SW480 (cell line): ENCODE measurements around the gene MRPL2.
"Not testable (repeated sequence)": the region's sequence is repeated elsewhere in the genome, so short reads cannot be mapped to it uniquely, and the experiment has no call there.

Experiments
- DNase-seq: peaks from one replicate; pipeline ENCODE4 v3.0.0-alpha.2; 2016; ENCODE audit warnings: low spot score

The MRPL2 gene

DNA sequence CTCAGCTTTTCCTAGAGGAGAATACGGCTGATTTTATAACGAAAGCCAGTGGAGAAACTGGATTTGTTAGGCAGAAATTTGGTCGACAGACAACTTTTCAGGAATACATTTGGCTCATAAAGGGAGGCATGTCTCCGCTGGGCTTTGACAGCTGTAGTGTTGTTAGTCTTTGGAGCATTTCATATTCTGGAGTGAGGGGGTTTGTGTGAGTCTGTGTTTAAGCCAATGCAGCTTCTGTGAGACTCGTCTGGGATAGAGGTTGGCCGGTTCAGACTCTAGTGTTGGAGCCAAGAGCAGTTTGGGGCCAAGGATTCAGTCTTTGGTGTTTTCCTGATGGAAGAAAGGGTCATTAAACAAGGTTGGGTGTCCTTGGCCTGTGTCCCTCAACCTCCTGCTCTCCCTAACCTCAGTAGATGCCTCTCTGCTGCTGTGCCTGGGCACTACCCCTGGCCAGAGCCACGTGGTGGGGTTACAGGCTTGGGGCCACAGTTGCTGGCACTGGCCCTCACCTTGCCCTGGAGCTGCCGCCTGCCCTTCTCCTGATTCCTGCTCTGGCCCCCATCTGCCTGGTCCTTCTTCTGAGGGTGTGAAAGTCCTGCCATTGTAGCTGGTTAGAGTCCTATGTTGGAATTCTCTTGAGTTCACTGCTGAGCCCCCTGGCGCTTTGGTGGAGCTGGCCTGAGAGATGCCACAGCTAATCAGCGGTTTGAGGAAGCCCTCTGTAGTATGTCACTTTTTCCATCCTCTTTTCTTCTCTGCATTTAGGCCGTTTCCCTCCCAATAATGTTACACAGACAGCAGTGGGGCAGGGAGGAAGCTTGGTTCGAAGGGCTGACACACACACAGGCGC lies 23.8 kb upstream of the MRPL2 start:
- no peak for DNase-seq

DNA sequence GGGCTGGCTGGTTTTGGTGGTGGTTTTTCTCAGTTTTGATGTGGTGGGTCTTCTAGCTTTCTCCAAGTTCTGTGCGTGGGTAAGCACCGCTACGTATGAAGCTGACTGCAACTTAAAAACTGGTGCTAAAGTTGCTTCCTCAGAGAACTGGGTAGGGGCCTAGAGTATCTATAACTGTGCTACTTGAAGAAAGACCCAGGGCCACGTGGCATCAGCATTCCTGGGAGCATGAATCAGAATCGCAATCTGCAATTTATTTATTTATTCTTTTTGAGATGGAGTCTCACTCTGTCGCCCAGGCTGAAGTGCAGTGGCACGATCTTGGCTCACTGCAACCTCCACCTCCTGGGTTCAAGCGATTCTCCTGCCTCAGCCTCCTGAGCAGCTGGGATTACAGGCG lies 22.7 kb upstream of the MRPL2 start:
- not testable (repeated sequence) for DNase-seq

DNA sequence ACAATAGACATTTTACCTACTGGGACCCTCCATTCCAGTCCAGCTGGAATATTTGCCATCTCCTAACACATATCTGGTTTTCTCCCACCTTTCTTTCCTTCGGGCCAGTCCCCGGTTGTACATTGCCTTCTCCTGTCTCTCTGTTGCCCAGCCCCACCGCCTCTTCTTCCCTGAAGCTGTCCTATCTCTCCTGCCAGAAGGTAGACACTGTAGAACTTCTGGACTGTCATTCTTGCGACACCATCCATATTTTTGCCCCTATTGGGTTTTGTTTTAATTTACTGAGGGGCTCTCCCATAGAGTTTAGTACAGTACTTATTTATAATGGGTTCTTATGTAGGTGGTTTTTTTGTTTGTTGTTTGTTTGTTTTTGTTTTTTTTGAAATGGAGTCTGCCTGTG lies 21.8 kb upstream of the MRPL2 start:
- DNase-seq, result no peak

DNA sequence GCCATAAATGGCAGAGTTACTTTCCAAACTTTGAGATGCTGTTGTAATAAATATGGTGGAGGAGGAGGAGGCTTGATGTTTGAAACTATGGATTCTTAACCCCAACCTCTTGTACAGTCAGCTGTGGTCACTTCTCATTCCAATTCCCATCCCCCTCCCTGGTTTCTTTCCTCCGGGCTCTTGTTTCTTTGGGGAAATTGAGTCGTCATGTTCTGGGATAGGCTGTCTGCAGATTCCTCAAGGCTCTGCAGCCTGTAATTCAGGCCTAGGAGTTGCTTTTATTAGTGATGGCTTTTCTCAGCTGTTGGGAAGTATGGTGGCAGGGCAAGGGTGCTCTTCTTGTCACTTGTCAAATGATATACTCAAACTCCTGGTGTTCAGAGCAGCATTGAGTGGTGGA lies 19.5 kb upstream of the MRPL2 start:
- DNase-seq, result no peak

DNA sequence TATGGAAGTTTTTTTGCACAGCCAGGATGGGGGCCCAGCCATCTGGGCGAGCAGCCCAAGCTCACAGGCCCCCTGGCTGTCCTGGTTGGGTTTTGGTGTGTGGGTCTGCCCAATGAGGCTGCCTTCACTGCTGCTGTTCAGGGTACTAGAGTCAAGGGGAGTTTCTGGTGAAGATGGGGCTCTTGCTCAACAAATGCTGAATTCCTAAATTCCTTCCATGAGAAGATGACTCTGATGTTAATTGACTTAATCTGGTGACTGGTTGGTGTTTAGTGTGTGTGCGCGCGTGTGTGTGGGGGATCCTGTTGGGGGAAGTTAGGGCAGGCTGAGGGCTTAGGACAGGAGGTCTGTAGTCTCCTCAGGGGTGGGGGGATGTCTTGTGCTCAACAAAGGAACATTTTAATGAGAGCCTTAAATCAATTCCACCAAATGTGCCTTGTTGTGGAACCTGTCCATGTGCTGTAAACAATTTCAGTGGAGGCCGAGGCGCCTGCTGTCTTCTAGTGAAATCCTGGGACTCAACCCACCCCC lies 18.8 kb upstream of the MRPL2 start:
- no peak for DNase-seq

DNA sequence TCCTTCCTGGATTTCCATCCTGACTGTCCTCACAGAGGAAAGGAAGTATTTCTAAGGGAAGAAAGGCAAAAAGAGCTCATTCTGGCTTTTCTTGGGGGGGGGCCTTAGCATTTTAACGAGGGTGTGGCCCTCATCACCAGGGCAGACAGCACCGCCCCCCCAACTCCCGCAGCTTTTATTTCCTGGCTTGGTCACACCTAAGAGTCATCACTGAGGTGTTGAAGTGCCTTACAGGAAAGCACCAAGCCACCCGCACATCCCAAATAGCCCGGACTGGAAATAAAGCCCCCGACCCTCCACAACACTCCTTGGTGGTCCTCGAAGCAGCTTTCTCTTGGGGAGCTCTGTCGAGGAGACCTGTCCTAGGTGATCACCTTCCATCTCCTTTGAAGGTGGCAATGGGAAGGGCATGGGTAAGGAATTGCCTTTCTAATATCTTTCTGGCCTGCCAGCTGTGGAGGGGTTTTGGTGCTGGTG lies 18.1 kb upstream of the MRPL2 start:
- no peak for DNase-seq

DNA sequence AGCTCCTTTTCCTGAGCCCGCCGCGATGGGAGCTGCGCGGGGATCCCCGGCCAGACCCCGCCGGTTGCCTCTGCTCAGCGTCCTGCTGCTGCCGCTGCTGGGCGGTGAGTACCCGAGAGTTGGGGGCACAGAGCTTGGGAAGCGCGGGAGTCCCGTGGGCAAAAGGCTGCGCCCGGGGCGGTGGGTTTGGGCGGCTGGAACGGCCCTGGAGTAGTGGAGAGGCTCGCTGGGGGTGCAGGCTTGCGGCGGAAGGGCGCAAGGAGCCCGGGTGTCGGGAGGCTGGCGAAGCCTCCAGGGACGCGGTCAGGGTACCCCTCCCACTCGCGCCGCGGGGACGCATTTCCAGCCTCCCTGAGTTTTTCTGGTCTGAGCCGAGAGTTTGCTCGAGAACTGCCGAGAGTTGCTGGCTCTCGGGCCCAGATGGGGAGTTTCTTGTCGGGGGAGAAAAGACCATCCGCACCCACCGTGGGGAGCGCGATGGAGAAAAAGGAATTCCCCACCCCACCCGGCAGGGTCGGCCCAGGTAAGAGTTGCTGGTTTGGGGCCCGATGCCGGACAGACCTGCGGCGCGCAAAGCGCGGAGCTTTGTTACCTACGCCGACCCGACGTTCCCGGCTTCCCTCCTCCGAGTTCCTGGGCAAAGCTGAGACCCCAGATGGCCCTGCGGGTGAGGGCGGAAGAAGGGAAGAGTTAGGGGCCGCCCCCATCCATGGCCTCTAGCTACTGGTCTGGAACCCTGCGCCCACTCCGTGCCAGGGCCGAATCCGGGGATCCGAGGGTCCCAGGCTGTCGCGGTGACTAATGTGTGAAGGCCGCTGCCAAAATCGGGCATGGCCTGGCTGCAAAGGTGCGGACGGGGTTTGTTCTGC lies 17.5 kb upstream of the MRPL2 start:
- no peak for DNase-seq

DNA sequence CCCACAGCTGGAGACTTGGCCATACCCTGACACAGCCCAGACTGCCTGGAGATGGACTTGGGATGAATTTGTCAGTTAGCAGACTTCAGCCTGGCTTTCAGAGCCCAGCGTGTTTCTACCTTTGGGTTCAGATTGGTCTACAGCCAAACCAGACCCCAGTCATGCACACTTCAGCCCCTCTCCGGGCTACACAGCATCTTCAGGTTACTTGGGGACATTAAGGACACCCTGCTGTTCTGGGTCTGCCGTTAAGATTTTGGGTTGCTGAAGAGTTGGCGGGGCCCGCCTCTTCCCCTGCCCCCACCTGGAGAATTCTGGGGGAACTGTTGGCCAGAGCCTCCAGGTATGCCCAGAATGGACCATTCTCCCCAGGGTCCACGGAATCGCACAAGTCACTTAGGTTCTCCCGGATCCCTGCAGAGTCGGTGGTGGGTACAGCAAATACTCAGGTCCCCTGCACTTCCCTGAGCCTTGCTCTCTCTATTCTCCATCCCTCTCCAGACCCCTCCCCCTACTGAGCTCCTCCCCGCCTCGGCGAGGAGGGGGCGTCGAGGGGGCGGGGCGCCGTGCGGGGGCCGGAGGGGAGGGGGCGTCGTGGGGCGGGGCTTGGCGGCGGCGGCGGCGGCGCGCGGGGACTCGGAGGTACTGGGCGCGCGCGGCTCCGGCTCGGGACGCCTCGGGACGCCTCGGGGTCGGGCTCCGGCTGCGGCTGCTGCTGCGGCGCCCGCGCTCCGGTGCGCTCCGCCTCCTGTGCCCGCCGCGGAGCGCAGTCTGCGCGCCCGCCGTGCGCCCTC lies 16.6 kb upstream of the MRPL2 start, which contains the start of gene PTK7:
PTK7 (plus strand) TSS at position 645 of the 794 bp plus-strand sequence. CDS start 175 bp downstream, outside the sequence.
- DNase-seq, result no peak

DNA sequence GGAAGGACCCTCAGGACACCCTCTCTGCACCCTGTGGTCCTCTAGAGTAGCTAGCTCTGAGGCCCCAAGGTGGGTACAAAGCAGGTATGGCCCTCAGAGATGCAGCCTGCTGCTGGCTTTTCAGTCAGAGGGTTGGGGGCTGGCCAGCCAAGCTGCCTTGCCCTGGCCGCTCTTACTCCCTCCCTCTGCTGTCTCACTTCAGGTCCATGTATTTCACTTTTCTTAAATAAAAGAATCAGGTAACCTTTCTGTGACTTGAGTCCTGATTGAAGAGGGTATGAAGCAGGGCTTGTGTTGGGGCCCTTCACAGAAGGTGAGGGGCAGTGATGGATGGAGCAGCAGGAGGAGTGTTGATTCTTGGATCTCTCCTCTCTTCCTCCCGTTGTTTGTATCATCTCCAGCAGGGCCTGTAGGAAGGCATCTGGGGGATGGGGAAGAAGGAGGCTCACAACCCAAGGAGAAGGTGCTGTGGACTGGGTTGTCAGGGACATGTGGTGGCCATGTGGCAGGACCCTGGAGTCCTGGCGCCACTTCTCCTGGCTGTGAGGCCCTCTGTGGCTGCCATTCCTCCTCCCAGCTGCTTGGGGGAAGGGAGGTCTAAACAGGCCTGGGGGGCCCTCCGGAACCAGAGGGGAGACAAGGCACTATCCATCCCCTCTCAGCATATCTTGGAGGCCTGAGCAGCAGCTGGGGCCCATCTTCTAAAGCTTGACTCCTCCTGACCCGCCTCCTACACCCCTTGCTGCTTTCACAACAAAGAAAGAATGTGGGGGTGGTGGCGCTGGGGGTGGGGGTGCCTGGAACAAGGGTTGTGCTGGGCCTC lies 15.8 kb upstream of the MRPL2 start:
- no peak for DNase-seq

DNA sequence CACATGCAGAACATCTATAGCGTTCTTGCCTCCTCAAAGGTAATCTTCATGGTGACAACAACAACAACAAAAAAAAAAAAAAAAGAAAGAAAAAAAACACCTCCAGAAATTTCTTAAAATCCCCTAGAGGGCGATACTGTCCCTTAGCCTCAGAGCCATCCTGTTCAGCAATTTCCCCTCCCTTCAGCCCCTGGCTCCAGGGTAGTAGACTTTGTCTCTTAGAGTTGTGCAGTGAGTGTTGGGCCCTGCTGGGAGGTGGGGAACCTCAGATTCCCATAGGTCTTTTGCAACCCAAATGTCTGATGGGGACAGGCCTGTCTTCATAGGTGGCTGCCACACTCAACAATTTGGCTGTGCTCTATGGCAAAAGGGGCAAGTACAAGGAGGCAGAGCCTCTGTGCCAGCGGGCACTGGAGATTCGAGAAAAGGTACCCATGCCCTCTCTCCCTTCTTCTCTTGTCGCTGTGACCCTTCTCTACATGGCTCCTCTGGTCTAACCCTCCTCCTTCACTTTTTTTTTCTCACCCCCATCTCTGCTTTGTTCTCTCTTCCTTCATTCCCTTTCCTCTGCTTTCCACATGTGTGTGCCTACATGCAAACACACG lies 10.9 kb upstream of the MRPL2 start:
- peak; percentile 68 for DNase-seq

DNA sequence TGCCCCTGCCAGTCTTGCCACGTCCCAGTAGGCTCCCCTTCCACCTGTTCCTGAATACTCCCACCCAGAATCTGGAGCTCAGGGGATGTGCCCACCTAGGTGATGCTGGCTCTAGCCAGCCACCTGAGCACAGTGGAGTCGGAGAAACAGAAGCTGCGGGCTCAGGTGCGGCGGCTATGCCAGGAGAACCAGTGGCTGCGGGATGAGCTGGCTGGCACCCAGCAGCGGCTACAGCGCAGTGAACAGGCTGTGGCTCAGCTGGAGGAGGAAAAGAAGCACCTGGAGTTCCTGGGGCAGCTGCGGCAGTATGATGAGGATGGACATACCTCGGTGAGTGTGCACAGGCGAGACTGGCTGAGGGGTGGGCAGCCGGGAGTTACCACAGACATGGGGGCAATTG lies 3.6 kb upstream of the MRPL2 start:
- no peak for DNase-seq

DNA sequence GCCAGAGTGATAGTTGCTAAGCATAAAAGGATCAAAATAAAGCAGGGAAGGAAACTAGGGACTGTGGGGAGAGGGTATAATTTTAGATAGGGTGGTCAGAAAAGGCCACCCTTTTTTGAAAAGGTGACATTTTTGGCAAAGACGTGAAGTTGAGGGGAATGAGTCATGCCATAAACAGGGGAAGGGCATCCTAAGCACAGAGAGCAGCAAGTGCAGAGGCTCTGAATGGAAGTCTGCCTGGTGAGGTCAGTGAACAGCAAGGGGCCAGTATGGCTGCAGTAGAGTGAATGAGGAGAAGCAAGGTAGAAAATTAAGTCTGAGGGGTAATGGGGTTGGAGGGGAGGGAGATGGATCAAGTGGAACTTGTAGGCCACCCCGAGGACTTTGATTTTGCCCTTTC lies 2.6 kb upstream of the MRPL2 start:
- no peak for DNase-seq

DNA sequence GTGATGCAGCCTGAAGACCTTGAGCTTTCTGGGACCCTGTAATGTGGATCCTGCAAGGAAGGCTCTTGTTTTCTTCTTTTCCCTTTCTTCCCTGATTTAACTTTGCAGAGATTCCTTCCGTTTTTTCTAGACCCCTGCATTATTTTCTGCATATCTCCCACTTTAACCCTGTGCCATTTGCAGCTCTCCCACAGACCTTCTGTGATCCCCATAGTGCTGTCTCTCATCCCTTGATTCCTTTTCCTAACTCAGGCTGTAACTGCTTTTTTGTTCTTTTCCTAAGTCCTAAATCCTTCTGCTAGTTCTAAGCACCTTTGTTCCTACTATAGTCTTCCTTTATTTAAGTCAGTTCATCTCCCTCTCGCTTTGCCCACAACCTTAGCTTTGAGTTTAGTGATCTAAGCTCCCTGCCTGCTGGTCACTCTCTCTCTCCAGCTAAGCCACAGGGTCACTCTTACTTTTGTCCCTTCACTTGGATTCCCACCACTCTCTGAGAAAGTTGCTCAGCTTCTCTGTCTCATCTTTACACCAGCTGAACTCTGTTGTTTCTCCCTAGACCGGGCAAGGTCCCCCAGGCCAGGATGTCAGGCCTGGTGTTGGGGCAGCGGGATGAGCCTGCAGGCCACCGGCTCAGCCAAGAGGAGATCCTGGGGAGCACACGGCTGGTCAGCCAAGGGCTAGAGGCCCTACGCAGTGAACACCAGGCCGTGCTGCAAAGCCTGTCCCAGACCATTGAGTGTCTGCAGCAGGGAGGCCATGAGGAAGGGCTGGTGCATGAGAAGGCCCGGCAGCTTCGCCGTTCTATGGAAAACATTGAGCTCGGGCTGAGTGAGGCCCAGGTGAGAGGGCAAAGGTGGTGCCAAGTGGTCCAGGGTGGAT lies 1.8 kb upstream of the MRPL2 start:
- DNase-seq, result no peak

DNA sequence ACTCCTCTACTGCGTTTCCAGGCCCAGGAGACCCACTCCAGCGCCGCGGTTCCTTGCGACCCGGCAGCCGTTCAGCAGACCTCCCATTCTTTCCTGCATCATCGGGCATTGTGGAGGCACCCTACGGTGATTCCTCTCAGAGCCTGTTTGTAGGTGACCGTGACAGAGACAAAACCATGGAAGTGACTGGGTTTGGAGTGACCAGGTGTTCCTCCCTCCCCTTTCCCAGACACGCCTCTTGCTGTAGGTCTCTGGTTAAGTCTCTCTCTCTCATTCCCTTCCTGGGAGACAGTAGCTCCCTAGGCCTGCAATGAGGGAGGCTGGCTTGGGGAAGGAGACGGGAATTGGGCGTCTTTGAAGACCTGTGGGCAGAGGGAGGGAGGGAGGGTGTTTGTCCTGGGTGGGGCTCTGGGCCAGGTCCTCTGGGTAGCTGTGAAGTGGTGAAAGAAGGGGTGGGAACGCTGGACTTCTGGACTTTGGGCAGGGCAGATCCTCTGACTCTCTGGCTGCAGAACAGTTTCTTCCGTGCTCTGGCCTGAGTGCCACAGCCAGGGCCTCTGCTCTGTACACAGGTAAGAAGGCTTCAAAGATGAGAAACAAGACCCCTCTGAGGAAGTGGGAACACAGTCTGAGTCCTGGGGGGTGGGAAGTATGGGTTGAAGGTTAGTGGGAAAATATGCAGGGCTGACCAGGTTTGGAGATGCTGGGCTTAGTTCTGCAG lies 960 bp upstream of the MRPL2 start:
- peak; percentile 56 for DNase-seq

DNA sequence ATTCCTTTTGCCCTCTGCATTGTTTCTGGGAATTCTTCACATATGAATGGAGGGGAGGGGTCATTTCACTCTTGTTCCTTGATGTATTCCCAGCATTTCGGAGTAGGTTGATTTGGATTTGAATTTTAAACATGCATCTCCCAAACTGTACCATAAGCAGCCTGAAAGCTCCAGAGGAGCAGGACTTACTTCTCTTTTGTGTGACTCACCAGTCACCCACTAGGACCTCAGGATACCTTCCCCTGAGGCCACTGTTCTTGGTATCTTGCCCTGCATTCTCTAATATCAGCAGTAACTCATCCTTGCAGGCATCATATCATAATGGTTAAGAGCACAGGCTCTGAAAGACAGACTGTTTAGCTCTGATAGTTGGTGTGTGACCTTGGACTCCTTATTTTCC lies 703 bp downstream of the MRPL2 start:
- no peak for DNase-seq

DNA sequence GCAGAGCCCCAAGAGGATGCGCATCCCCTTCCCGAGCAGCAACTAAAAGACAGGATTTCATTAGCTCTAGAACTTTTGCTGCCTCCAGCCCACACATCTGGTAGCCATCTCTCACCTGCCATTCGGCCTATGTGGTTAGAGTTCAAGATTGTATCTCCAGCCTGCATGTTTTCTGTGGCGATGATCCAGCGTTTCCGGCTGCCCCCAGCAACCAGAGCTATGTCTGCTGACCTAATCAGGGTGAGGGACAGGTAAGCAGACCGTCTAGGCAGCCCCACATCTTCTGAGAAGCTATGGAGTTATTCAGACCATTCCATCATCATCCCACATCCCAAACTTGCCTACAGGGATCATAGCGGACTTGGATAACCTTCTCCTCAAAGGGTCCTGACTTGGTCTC lies 3.3 kb downstream of the MRPL2 start:
- no peak for DNase-seq

DNA sequence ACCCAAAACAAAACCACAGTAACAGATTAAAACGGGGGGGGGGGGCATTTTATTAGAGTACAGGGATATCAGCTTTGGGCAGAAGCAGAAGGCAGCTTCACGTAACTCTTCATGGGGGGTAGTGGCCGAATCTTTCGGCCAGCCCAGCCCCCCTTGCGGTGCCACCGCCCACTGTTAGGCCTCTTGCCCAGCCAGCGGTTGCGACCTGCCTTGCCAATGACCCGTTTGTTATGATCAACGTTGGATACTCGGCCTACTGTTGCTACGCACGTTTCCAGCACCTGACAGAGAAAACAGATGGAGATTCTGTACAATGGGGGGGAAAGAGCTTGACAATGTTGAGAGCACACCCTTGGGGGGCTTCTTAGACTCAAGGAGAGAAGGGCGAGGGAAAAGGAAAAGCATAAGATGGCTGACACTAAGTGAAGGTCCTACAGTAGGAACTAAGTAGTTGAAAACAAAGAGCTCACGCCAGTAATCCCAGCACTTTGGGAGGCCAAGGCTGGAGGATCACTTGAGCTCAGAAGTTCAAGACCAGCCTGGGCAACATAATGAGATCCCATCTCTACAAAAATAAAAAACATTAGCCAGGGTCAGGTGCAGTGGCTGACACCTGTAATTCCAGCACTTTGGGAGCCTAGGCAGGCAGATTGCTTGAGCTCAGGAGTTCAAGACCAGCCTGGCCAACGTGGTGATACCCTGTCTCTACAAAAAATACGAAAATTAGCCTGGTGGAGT lies 4.9 kb downstream of the MRPL2 start:
- DNase-seq, result no peak

DNA sequence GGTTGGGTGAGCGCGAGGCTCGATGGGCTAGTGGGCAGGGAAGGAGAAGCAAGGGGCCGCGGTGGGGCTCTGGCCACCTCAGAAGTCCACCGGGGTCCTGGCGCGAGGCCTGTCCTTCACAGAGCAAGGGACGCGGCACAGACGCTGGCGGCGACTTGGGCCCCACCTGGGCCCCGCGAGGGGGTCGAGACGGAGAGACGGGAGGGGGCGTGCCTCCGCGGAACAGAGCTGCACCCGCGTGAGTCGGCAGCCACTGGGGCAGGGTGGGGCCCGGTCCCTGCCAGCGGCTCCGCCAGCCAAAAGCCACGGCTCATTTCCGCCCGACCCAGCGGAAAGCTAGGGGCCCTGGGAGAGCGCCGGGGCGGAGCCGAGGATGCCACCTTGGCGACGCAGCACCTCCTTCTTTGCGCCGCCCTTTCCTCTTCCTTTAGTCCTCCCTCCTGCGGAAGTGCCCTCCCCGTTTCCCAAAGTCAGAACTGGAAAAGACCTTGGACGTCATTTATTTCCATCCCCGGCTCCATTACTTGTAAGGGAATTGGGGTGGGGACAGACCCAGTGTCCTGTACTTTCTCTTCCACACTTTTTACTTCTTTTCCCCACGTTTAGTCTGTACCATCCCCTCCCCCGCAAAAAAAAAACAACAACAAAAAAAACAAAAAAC lies 5.6 kb downstream of the MRPL2 start, which contains the start of gene CUL7:
CUL7 (minus strand) TSS at position 307 of the 661 bp plus-strand sequence. CDS start 1,063 bp downstream, outside the sequence.
- peak; percentile 89 for DNase-seq
